Ishikawa (cell line): ENCODE measurements around the gene CAGE1.

Experiments used
- CEBPB ChIP-seq: IDR thresholded peaks from 2 replicates; pipeline ENCODE4 v1.6.1; 2012
- EGR1 ChIP-seq: IDR thresholded peaks from 2 replicates; pipeline ENCODE4 v1.6.1; 2012
- FOXM1 ChIP-seq: IDR thresholded peaks from 2 replicates; pipeline ENCODE4 v1.6.1; 2012; ENCODE audit warnings: low read depth, borderline replicate concordance
- MAX ChIP-seq: IDR thresholded peaks from 2 replicates; pipeline ENCODE4 v1.6.1; 2012
- RAD21 ChIP-seq: IDR thresholded peaks from 2 replicates; pipeline ENCODE4 v1.6.1; 2012; ENCODE audit warnings: low read depth
- TEAD4 ChIP-seq: IDR thresholded peaks from 2 replicates; pipeline ENCODE4 v1.6.1; 2012
- USF1 ChIP-seq: IDR thresholded peaks from 2 replicates; pipeline ENCODE4 v1.6.1; 2012

GRCh38 chr6:7434672-7435071 is 45.1 kb upstream of the CAGE1 start:
- no peak for TF ChIP-seq TEAD4
- no peak for TF ChIP-seq EGR1
- TF ChIP-seq USF1 = no peak
- no peak for TF ChIP-seq FOXM1
- no peak for TF ChIP-seq RAD21
- TF ChIP-seq CEBPB = no peak
- TF ChIP-seq MAX = no peak
